WI38 (cell line): ENCODE data around the gene RPH3AL.
"Not testable (repeated sequence)": the region's sequence is repeated elsewhere in the genome, so short reads cannot be mapped to it uniquely, and the experiment has no call there.

ENCODE experiments used
- H3K4me3 ChIP-seq: 2 replicates; pipeline ENCODE4 v1.5.1; 2011; ENCODE audit warnings: low read depth, mild to moderate bottlenecking, control low read depth, low read length
- CTCF ChIP-seq: IDR thresholded peaks from 2 replicates; pipeline ENCODE4 v1.5.1; 2012; ENCODE audit warnings: low read depth, mild to moderate bottlenecking, control low read depth, low read length

The RPH3AL gene

GRCh38 chr17:376936-377863, 24.6 kb upstream of the RPH3AL start:
- no peak overlapping the region for H3K4me3 ChIP-seq
- TF ChIP-seq CTCF = no peak

- H3K4me3 ChIP-seq = no peak overlapping the region
- TF ChIP-seq CTCF = no peak
Observed at GRCh38 chr17:373613-374230, 21.1 kb upstream of the RPH3AL start.

- H3K4me3 ChIP-seq = no peak overlapping the region
- no peak for TF ChIP-seq CTCF
Observed at GRCh38 chr17:372157-373152, 19.8 kb upstream of the RPH3AL start.

DNA sequence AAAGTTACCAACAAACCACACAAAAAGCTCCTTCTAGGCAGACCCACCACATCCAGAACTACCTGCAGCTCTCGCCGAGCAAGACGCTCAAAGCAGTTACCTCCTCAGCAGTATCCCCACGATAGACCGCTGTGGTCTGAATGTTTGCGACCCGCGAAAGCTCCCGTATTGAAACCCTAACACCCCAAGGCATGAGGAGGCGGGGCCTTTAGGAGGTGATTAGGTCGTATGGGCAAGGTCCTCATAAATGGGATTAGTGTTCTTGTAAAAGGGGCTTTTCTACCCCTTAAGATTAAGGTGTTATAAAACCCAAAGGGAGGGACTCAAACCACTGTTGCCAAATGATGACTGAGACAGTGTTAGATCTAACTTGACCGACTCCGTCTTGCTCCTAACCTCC, 19.0 kb upstream of the RPH3AL start:
- TF ChIP-seq CTCF = no peak
- no peak overlapping the region for H3K4me3 ChIP-seq

GRCh38 chr17:367656-368055, 15.0 kb upstream of the RPH3AL start:
- H3K4me3 ChIP-seq = not testable (repeated sequence)

DNA sequence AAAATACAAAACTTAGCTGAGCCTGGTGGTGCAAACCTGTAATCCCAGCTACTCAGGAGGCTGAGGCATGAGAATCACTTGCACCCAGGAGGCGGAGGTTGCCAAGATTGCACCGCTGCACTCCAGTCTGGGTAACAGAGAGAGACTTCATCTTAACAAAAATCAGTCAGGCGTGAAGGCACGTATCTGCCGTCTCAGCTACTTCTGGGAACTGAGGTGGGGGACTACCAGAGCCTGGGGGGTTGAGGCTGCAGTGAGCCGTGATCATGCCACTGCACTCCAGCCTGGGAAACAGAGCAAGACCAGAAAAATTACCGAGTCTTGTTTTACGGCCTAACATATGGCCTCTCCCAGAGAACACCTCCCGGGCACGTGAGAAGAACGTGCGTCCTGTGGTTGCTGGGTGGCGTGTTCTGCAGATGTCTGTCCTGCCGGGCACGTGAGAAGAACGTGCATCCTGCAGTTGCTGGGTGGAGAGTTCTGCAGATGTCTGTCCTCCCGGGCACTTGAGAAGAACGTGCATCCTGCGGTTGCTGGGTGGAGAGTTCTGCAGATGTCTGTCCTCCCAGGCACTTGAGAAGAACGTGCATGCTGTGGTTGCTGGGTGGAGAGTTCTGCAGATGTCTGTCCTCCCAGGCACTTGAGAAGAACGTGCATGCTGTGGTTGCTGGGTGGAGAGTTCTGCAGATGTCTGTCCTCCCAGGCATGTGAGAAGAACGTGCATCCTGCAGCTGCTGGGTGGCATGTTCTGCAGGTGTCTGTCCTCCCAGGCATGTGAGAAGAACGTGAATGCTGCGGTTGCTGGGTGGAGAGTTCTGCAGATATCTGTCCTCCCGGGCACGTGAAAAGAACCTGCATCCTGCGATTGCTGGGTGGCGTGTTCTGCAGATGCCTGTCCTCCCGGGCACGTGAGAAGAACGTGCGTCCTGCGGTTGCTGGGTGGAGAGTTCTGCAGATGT, 14.3 kb upstream of the RPH3AL start:
- not testable (repeated sequence) for H3K4me3 ChIP-seq

- H3K4me3 ChIP-seq = no peak overlapping the region
- no peak for TF ChIP-seq CTCF
Observed at GRCh38 chr17:364766-365165, 12.2 kb upstream of the RPH3AL start.
